ENCODE data around the gene FATE1. TPM values are rescaled to one million over a fixed set of nuclear protein-coding genes. Genes with fewer than 3 reads are reported as not detected.

The FATE1 gene
- polyA plus RNA-seq, 4 donors: 0.13 to 0.16 TPM; not detected in 2

GRCh38 chrX:151754047-151754429 is 38.2 kb downstream of the FATE1 start:
- 29 to 59% (median 37%) methylated on average over 6 of the region's 6 CpGs for WGBS, 3 donors
- FAIRE-seq (no peak), DNase-seq (peak in 1 of 2 donors; percentile 2)
- no peaks in the 10 kb centered on the region for H3K4me1 ChIP-seq (ENCODE audit: control insufficient read depth in 3 of 3, insufficient read depth in 2 of 3, low read depth in 1 of 3, low read length in 2 of 3)
- H3K36me3 ChIP-seq (ENCODE audit: control insufficient read depth in 3 of 3, insufficient read depth in 2 of 3, low read depth in 1 of 3, low read length in 3 of 3): no peaks in the 10 kb centered on the region
- no peak overlapping the region for H3K27ac ChIP-seq (ENCODE audit: low read depth in 1 of 3, low read length in 2 of 3)
- no peaks in the 10 kb centered on the region for H3K27me3 ChIP-seq (ENCODE audit: control insufficient read depth in 3 of 3, insufficient read depth in 3 of 3, low read length in 3 of 3)
- no peak overlapping the region for H3K4me3 ChIP-seq (ENCODE audit: low read depth in 1 of 3, low read length in 3 of 3)
- no peaks in the 10 kb centered on the region for H3K9me3 ChIP-seq (ENCODE audit: control insufficient read depth in 2 of 2, insufficient read depth in 1 of 2, low read depth in 1 of 2, low read length in 1 of 2)

- Histone ChIP-seq H3K27ac (ENCODE audit: low read depth in 1 of 3, low read length in 2 of 3) (no peak overlapping the region), H3K27me3 (ENCODE audit: control insufficient read depth in 3 of 3, insufficient read depth in 3 of 3, low read length in 3 of 3) (no peaks in the 10 kb centered on the region), H3K9me3 (ENCODE audit: control insufficient read depth in 2 of 2, insufficient read depth in 1 of 2, low read depth in 1 of 2, low read length in 1 of 2) (no peaks in the 10 kb centered on the region), H3K4me3 (ENCODE audit: low read depth in 1 of 3, low read length in 3 of 3) (no peak overlapping the region), H3K36me3 (ENCODE audit: control insufficient read depth in 3 of 3, insufficient read depth in 2 of 3, low read depth in 1 of 3, low read length in 3 of 3) (no peaks in the 10 kb centered on the region), H3K4me1 (ENCODE audit: control insufficient read depth in 3 of 3, insufficient read depth in 2 of 3, low read depth in 1 of 3, low read length in 2 of 3) (no peaks in the 10 kb centered on the region)
- 75 to 78% (median 76%) methylated on average over 11 of the region's 11 CpGs for WGBS, 3 donors
- FAIRE-seq (no peak), DNase-seq (no peak)
These were observed 38.9 kb downstream of the FATE1 start for GRCh38 chrX:151754641-151755215.

- H3K27ac ChIP-seq (ENCODE audit: low read depth in 1 of 3, low read length in 2 of 3): no peak overlapping the region
- no peaks in the 10 kb centered on the region for H3K27me3 ChIP-seq (ENCODE audit: control insufficient read depth in 3 of 3, insufficient read depth in 3 of 3, low read length in 3 of 3)
- WGBS, 3 donors: 76 to 90% (median 86%) methylated on average over 11 of the region's 11 CpGs
- no peak overlapping the region for H3K4me3 ChIP-seq (ENCODE audit: low read depth in 1 of 3, low read length in 3 of 3)
- no peaks in the 10 kb centered on the region for H3K4me1 ChIP-seq (ENCODE audit: control insufficient read depth in 3 of 3, insufficient read depth in 2 of 3, low read depth in 1 of 3, low read length in 2 of 3)
- no peaks in the 10 kb centered on the region for H3K36me3 ChIP-seq (ENCODE audit: control insufficient read depth in 3 of 3, insufficient read depth in 2 of 3, low read depth in 1 of 3, low read length in 3 of 3)
- no peaks in the 10 kb centered on the region for H3K9me3 ChIP-seq (ENCODE audit: control insufficient read depth in 2 of 2, insufficient read depth in 1 of 2, low read depth in 1 of 2, low read length in 1 of 2)
- no peak for DNase-seq
- no peak for FAIRE-seq
These were observed 43.3 kb downstream of the FATE1 start for GRCh38 chrX:151759041-151759708.

GRCh38 chrX:151762802-151763201 is 47.0 kb downstream of the FATE1 start:
- FAIRE-seq (no peak), DNase-seq (no peak)
- 34 to 39% (median 38%) methylated on average over 2 of the region's 2 CpGs for WGBS, 3 donors
- no peaks in the 10 kb centered on the region for H3K9me3 ChIP-seq (ENCODE audit: control insufficient read depth in 2 of 2, insufficient read depth in 1 of 2, low read depth in 1 of 2, low read length in 1 of 2)
- no peaks in the 10 kb centered on the region for H3K4me1 ChIP-seq (ENCODE audit: control insufficient read depth in 3 of 3, insufficient read depth in 2 of 3, low read depth in 1 of 3, low read length in 2 of 3)
- no peaks in the 10 kb centered on the region for H3K36me3 ChIP-seq (ENCODE audit: control insufficient read depth in 3 of 3, insufficient read depth in 2 of 3, low read depth in 1 of 3, low read length in 3 of 3)
- no peak overlapping the region for H3K4me3 ChIP-seq (ENCODE audit: low read depth in 1 of 3, low read length in 3 of 3)
- H3K27me3 ChIP-seq (ENCODE audit: control insufficient read depth in 3 of 3, insufficient read depth in 3 of 3, low read length in 3 of 3): no peaks in the 10 kb centered on the region
- H3K27ac ChIP-seq (ENCODE audit: low read depth in 1 of 3, low read length in 2 of 3): no peak overlapping the region

- no peak for DNase-seq
- H3K27me3 ChIP-seq (ENCODE audit: control insufficient read depth in 3 of 3, insufficient read depth in 3 of 3, low read length in 3 of 3): no peaks in the 10 kb centered on the region
- no peaks in the 10 kb centered on the region for H3K36me3 ChIP-seq (ENCODE audit: control insufficient read depth in 3 of 3, insufficient read depth in 2 of 3, low read depth in 1 of 3, low read length in 3 of 3)
- H3K4me1 ChIP-seq (ENCODE audit: control insufficient read depth in 3 of 3, insufficient read depth in 2 of 3, low read depth in 1 of 3, low read length in 2 of 3): no peaks in the 10 kb centered on the region
- no peak overlapping the region for H3K4me3 ChIP-seq (ENCODE audit: low read depth in 1 of 3, low read length in 3 of 3)
- no peak overlapping the region for H3K27ac ChIP-seq (ENCODE audit: low read depth in 1 of 3, low read length in 2 of 3)
- no peak for FAIRE-seq
- no peaks in the 10 kb centered on the region for H3K9me3 ChIP-seq (ENCODE audit: control insufficient read depth in 2 of 2, insufficient read depth in 1 of 2, low read depth in 1 of 2, low read length in 1 of 2)
- WGBS, 3 donors: 79 to 92% (median 92%) methylated on average over 8 of the region's 8 CpGs
These were observed 47.9 kb downstream of the FATE1 start for GRCh38 chrX:151763711-151764110.

- no peaks in the 10 kb centered on the region for H3K4me1 ChIP-seq (ENCODE audit: control insufficient read depth in 3 of 3, insufficient read depth in 2 of 3, low read depth in 1 of 3, low read length in 2 of 3)
- FAIRE-seq: no peak
- DNase-seq: no peak
- H3K4me3 ChIP-seq (ENCODE audit: low read depth in 1 of 3, low read length in 3 of 3): no peak overlapping the region
- 72 to 86% (median 74%) methylated on average over 2 of the region's 2 CpGs for WGBS, 3 donors
- no peak overlapping the region for H3K27ac ChIP-seq (ENCODE audit: low read depth in 1 of 3, low read length in 2 of 3)
- H3K27me3 ChIP-seq (ENCODE audit: control insufficient read depth in 3 of 3, insufficient read depth in 3 of 3, low read length in 3 of 3): no peaks in the 10 kb centered on the region
- no peaks in the 10 kb centered on the region for H3K36me3 ChIP-seq (ENCODE audit: control insufficient read depth in 3 of 3, insufficient read depth in 2 of 3, low read depth in 1 of 3, low read length in 3 of 3)
- no peaks in the 10 kb centered on the region for H3K9me3 ChIP-seq (ENCODE audit: control insufficient read depth in 2 of 2, insufficient read depth in 1 of 2, low read depth in 1 of 2, low read length in 1 of 2)
These were observed 49.2 kb downstream of the FATE1 start for GRCh38 chrX:151765026-151765425.

GRCh38 chrX:151771726-151772125 is 55.9 kb downstream of the FATE1 start:
- no peaks in the 10 kb centered on the region for H3K36me3 ChIP-seq (ENCODE audit: control insufficient read depth in 3 of 3, insufficient read depth in 2 of 3, low read depth in 1 of 3, low read length in 3 of 3)
- no peak overlapping the region for H3K27ac ChIP-seq (ENCODE audit: low read depth in 1 of 3, low read length in 2 of 3)
- H3K4me3 ChIP-seq (ENCODE audit: low read depth in 1 of 3, low read length in 3 of 3): no peak overlapping the region
- H3K27me3 ChIP-seq (ENCODE audit: control insufficient read depth in 3 of 3, insufficient read depth in 3 of 3, low read length in 3 of 3): no peaks in the 10 kb centered on the region
- FAIRE-seq (no peak), DNase-seq (no peak)
- no peaks in the 10 kb centered on the region for H3K4me1 ChIP-seq (ENCODE audit: control insufficient read depth in 3 of 3, insufficient read depth in 2 of 3, low read depth in 1 of 3, low read length in 2 of 3)
- 78 to 94% (median 90%) methylated on average over 3 of the region's 3 CpGs for WGBS, 3 donors
- H3K9me3 ChIP-seq (ENCODE audit: control insufficient read depth in 2 of 2, insufficient read depth in 1 of 2, low read depth in 1 of 2, low read length in 1 of 2): no peaks in the 10 kb centered on the region
